Activated CD4-positive, CD25-positive, alpha-beta regulatory T cell treated with anti-CD3 and anti-CD28 coated beads, Interleukin-2, amount 50 U/mL, for 24 hours (primary cell): ENCODE data around the gene NDUFA9.

Experiments
- ATAC-seq, 2 donors: fragments of 150-1000 bp; cut with Tn5 transposase; one replicate each; pipeline ENCODE4 v1.10.0; 2021; ENCODE audit warnings: mild to moderate bottlenecking in 1 of 2, moderate library complexity in 1 of 2

The NDUFA9 gene

DNA sequence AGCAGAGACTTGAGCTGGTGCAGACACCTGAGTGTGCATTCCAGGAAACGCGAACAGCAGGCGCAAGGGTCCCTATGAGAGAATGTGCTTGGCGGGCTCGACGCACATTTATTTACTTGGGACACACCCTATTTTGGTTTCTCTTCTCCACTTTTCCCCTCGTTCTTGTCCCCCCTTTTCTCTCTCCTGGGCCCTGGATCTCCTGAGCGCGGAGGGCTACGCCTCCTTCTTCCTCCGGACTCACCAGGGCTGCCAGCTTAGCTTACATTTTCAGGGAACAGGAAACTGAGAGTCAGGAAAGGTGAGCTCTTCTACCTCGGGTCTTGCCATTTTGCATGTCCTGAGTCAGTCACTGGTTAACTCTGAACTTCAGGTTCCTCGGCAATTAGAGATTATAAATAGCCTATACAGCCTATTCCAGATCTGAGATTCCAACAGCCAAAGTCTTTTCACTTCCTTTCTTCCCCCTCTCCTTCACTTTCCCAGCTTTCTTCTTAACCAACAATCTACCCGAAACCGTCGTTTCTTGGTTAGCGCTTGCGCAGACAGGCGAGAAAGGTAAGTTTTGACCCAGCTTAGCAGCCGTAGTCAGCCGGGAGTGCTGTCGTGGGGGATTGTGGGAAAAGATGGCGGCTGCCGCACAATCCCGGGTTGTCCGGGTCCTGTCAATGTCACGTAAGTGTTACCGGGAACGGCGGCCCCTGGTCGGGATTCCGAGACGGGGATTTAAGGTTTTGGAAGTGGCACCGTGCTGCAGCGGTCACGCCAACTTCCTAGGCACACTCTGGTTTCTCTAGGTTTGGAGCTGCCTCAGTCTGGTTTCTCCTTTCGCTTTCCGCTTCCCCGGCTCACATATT, at the start of gene NDUFA9, which contains the start of gene AKAP3:
Gene NDUFA9 (plus strand): TSS at position 614 of the 857 bp plus-strand sequence. CDS start 13 bp downstream, at position 627.
Gene AKAP3 (minus strand): TSS at position 551 of the 857 bp plus-strand sequence. CDS start 10,855 bp downstream, outside the sequence.
- peak; percentile 92 to 95 for ATAC-seq

DNA sequence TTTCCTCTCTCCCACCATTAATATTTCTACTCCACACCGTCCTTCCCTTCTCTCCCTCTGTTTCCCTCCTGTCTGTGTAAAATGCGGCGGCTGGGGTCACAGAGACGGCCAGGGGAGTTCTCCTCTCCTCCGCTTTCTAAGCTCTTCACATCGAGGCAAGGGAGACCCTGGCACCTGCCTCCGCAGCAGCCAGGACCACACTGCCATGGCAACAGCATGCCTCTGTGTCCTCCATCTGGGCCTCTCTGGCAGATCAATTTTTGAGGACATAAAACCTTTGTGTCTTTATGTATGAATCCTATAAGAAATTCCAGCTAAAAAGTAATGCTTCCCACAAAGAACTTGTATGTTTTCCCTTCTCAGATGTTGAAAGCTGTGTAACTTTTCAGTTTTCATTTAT, 45.5 kb upstream of the NDUFA9 start:
- no peak for ATAC-seq

DNA sequence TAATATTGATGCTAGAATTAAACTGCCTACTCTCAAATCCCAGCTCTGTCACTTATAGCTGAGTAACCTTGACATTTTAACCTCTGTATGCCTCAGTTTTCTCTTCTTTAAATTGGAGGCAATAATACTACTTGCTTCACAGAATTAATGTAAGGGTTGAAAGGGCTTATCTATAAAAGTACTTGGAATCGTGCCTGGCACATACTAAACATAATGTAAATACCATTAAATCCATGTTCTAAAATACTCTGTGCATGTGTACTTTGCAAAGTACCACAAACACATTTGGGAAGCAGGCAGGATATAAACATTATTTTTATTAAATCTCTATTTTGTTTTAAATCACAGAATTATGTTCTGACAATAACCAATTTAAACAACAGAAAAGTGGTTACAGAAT, 45.0 kb upstream of the NDUFA9 start:
- no peak for ATAC-seq

DNA sequence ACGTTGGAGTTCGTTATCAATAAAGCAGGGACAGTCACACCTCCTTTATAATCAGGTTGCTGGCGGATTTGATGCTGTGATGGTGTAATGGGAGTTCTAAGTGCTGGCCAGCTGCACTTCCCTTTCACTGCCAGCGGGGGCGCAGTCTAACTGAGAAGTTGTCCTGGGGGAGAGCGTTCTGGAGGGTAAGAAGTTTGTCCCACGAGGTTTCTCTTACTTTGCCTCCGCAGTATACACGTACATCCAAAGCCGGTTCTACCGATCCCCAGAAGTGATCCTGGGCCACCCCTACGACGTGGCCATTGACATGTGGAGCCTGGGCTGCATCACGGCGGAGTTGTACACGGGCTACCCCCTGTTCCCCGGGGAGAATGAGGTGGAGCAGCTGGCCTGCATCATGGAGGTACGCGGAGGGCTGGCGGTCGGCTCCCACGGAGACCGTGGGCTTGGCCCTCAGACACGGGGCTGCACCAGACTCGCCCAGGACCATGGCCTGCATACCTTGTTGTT, 44.2 kb upstream of the NDUFA9 start:
- peak; percentile 94 to 95 for ATAC-seq

DNA sequence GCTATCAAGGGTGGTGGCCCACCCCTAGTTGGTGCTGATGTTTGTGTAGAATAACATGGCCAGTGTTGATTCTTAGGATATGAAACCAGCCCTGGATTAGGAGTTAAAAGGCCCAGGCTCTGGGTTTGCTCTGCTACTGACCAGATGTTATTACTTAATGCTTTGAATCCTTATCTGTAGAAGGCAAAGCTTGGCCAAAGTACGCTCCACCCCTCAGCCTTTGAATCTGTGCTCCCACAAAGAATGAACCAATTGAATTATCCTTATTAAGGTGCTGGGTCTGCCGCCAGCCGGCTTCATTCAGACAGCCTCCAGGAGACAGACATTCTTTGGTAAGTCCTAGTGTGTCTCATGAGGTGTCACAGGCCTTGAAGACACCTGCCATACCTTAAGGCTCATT, 41.9 kb upstream of the NDUFA9 start:
- ATAC-seq, result no peak

DNA sequence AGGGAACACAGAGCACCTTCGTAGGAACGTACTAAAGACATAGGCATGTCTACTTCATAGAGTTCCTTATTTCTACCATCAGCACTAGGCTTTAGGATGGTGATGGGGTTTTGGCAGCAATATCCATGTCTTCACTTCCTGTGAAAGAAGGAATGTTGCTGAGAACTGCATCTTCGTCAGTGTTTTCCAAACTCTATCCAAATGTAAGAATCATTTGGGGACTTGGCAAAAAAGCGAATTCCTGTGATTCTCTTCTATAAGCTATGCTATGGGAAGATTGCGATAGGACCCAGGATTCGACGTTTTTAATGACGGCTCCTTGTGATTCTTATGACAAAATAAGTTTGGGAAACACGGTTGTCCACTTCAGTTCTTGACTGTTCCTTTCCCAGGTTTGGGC, 39.8 kb upstream of the NDUFA9 start:
- ATAC-seq, result no peak

DNA sequence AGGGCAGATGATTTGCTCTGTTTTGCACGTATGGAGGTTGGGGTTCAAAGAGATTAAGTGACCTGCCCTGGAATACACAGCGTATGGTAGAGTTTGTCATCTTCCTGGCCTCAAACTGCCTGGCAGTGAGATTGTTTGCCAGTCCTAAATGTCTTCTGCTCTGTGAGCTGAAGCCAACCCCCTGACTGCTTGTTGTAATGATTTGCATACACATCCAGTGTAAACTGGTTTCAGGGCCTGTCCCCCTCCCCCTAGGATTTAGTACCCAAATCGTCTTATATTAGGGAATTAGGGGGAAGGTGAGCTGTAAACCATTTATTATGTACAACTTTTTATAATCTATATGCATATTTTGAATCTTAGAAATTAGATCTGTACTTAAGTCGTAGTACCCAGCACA, 38.4 kb upstream of the NDUFA9 start:
- no peak for ATAC-seq

DNA sequence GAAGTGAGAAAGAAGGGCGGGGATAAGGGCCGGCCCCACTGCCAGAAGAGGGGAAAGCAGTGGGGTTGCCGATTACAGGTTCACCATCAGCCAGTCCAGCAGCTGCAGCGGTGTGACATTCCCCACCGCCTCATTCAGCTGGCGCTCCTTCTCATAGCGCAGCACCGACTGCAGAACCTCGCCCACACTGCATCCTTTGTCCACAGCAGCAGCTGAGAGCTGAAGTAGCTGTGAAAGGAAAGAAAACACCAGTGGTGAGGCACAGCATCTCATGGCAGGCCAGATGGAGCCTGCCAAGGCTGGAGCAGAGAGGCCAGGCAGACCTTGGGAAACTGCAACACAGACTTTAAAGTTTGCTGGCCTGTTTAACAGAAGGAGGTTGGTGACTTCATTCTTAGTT, 33.2 kb upstream of the NDUFA9 start:
- ATAC-seq, result no peak

DNA sequence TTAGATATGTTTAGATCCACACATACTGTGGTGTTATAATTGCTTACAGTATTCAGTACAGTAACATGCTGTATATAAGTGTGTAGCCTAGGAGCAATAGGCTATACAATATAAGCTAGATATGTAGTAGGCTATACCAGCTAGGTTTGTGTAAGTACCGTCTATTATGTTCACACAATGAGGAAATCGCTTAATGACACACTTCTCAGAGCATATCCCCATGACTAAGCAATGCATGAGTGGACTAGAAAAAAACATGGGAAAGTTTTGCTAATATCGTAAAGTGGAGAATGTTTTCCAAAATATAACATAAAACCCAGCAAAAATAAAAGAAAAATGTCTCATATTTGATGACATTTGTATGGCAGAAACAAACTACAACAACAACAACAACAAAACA, 27.4 kb upstream of the NDUFA9 start:
- ATAC-seq, result no peak

DNA sequence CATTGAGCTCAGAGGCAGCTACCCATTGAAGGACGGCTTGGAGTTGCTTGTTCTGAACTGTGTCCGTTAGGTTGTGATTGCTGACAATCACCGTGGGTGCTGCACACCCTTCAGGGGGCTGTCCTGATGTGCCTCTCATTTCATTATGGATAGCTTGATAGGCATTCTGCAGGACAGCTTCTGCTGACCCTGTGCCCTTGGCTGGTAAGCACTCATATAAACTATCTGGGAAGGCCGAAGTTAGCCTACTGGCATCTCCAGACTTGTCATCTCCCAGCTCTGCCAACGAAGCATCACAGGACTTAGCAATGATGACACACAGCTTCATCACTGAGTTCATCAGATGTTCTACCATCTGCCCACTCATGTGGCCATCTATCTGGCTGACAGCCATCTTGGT, 22.4 kb upstream of the NDUFA9 start:
- ATAC-seq, result no peak

DNA sequence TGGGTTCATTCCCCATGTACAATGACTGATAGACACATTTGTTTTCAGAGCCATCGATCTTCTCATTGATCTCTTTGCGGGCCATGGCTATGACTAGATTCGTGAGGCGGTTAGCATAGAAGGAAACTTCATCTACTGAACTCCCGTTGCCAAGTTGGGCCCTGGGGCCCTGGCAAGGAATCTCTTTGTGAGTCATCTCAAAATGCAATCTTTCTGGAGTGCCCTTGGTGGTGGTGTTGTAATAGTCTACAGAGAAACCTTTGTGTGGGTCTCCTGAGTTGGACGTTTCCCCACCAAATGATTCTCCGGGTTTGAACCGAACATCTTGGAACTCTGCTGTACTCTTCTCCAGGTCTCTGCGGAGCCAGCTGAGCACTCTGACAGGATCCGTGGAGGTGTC, 20.5 kb upstream of the NDUFA9 start:
- ATAC-seq, result no peak

DNA sequence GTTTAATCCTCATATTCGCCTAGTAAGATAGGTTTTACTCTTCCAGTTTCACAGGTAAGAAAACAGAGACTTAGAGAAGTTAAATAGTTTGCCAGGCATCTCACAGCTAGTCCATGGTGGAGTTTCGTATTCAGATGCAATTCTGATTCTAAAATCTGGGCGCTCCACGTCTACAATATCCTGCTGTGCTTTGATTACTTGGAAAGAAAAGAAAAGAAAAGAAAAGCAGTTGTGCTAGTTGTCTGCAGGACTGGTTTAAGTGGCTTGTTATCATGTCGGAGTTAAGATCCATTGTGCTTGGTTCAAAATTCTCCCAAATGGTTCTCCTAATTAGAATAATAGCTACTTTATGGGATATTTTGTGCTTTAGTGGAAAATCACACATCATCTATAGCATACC, 18.7 kb upstream of the NDUFA9 start:
- no peak for ATAC-seq

DNA sequence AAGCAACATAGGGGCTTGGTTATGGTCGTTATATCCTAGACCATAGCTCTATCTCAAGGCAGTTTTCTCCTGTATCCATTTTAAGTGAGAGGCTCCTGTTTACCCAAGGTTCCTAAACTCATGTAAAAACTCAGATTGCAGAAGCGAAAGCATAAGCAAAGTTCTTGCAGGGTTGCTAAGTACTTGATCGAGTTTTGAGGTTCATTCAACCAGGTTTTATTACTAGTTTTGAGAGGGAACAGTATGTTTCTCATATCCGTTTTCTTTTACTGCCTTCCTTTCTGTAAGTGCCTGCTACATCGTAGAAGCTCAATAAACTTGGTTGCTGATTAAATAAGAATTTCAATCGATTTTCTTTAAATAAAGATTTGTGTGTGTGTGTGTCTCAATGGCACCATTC, 5.2 kb upstream of the NDUFA9 start:
- no peak for ATAC-seq

DNA sequence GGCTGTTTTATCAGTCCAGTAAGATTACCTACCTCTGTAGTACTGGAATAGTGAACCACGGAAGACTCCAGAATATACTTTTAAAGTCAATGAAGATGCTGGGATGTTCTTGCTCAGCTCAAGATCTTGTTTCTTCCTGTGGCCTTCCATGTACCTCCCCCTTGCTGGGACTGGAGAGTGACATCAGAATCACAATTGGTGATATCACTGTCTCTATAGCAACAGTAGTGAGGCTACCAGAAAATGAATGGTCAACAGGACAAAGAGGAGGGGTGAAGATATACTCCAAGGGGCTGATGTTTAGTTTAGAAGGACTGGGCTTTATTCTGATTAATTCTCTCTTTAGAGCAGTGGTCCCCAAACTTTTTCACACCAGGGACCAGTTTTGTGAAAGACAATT, 3.9 kb upstream of the NDUFA9 start:
- ATAC-seq, result no peak

DNA sequence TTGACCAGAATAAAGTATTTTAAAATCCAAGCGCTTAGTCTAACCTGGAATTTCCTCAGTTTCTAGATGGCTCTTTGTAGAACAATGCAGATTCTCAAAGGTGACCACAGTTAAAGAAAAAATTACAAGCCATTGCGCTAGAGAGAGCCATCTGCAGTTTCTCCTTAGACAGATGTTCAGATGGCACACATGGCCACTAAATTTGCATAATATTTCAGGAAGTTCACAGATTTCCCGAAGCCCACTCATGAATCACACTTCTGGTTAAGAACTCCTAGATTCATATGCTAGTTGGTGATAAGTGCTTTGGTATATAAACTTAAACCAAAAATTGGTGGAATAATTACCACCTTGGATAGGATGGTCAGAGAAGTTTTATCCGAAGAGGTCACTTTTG, 812 bp upstream of the NDUFA9 start:
- ATAC-seq, result no peak

DNA sequence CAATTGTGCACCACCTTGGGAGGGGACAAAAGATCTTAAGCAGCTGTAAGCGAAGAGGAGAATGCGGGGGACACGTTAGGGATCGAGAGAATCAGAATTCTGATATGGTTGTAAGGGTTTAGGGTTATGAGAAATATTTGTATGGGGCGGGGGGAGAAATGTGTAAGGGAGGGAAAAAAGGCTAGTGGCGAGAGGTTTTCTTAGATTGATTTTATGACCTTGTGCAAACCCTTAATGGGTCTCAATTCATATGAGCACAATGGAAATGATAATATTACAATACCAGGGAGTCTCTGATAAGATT, 396 bp downstream of the NDUFA9 start:
- ATAC-seq, result no peak

DNA sequence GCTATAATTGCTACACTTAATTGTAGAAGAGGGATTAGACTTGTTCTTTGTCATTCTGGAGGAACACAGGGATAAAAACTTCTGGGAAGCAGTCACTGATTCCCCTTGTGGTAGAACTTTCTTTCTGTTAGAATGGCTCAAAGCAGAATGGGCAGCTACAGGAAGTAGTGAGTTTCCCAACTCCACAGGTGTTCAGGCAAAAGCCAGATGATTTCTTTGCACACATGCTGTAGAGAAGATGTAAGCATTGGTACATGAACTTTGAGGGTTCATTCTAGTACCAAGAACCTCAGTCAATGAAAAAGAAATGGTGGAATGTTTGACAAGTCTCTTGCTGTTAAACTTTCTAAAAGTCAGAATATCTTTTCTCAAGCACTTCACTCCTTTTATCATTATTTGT, 4.3 kb downstream of the NDUFA9 start:
- no peak for ATAC-seq

DNA sequence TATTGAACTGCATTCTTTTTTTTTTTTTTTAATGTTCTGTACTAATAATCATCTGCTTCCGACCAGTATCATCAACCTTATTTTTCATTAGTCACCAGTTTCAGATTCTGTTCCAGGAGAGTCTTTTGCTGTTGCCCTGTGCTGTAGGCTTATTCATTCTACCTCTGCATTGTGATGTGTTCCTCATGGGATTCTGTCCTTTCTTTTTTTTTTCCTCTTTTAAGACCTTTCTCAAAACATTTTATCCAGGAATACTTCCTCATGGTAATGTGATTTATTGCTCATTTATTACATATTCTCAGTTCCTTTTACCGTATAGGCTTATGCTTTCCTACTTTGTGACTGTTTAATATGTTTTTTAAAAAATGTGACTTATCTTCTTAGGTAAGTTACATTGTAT, 4.8 kb downstream of the NDUFA9 start:
- peak in 1 of 2 donors; percentile 25 for ATAC-seq

DNA sequence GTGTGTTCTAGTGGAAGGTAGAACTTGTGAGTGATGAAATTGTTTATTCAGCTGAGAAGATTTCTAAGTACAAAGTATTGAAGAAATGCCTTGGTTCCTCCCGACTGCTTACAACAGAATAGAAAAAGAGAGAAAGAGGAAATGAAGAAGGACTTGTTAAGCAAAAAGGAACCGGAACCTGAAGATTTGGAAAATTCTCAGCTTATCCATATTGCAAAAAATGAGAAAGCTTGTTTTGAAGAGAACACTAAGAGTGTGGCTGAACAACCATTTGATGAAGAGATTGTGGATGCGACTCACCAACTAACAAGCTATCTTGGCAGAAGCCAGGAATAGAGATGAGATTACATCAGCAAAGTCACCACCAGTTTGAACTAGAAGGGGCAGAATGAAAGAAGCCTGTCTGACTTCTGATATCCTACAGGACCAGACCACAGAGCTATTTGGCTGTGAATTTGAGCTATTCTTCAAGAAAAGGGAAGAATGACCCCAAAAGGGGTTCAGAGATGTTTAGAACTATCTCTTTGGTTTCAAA, 15.1 kb downstream of the NDUFA9 start:
- ATAC-seq, result no peak

DNA sequence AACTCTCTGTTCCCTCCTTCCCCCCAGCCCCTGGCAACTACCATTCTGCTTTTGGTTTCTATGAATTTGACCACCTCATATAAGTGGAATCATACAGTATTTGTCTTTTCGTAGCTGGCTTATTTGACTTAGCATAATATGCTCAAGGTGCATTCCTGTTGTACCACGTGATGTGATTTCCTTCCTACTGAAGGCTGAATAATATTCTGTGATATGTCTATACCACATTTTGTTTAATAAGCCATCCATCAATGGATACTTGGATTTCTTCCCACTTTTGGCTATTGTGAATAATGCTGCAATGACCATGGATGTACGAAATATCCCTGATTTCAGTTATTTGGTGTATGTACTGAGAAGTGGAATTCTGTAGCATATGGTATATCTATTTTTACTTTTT, 16.3 kb downstream of the NDUFA9 start:
- no peak for ATAC-seq

DNA sequence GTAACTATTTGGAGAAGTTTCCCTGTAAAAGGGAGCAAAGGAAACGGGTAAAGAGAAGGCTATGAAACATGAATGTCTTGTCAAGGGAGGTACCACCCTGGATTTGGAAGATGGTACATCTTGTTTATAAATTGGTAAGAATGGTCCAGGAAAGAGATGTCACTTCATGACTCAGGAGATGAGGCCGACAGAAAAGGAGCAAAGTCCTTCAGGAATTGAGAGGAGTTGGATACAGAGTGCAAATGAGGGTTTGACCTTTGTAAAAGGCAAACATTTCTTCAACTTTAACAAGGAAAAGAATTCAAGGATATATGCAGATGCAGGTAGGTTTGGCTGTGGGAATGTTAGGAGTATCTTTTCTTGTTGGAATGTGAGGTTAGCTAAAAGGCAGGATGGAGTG, 30.8 kb downstream of the NDUFA9 start:
- ATAC-seq, result no peak

DNA sequence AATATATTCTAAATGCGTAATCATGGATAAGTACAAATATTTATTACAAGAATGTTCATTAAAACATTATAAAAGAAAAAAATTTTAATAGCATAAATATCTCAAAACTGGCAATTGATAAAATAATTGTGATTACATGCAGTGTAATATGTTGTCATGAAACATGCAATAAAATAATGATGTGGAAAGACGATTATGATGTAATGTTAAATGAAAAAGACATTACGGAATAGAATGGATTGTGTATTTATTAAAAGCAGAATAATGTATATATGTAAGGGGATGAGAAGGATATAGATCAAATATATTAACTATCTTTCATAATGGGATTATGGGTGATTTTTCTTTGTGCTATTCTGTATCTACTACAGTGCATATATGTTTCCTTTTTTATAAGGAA, 32.8 kb downstream of the NDUFA9 start:
- no peak for ATAC-seq

DNA sequence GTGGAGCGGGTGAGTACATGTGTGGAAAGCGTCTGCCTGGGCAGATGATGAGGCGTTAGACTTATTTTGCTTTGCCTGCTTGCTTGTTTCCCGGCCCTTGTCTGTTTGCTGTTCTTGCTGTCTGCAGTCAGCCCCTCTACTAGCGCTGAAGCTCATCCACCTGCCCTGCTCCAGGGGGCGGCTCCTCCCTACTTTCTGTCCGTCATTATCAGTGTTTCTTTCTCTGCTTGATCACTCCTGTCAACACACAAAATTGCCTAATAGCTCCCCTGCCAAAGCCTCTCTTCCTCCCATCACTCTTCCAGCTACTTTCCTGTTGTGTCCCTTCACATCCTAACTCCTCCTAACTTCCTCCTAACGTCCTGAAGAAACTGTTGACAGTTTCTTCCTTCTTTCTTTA, 36.4 kb downstream of the NDUFA9 start:
- no peak for ATAC-seq

DNA sequence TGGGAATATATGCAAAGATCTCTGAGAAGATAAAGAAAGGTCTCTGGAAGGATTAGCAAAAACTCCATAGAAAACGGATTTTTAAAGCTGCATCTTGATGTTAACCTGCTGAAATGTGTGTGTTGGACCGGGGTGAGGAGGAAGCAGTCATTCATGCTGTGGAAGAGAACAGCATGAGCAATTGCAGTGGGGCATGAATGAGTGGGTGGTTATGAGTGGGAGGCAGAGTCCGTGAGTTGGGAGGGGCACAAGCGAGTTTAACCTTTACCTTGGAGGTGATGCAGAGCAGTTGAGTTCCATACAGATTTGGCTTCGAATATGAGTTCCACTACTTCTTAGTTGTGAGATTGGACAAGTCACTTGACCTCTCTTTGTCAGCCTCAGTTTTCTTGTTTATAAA, 41.8 kb downstream of the NDUFA9 start:
- no peak for ATAC-seq
